Hypothalamus (tissue), 51 donors: ENCODE data around the gene RPL28.
A peak's percentile ranks its signal among the peaks of the same experiment; 100 is the strongest.

Experiments
- DNase-seq, 51 donors: peaks; one replicate each; lab custom pipeline; 2025; lab: John Stamatoyannopoulos, UW

RPL28 gene

GRCh38 chr19:55352549-55353145, 33.1 kb upstream of the RPL28 start:
- DNase-seq, result no peak

DNA sequence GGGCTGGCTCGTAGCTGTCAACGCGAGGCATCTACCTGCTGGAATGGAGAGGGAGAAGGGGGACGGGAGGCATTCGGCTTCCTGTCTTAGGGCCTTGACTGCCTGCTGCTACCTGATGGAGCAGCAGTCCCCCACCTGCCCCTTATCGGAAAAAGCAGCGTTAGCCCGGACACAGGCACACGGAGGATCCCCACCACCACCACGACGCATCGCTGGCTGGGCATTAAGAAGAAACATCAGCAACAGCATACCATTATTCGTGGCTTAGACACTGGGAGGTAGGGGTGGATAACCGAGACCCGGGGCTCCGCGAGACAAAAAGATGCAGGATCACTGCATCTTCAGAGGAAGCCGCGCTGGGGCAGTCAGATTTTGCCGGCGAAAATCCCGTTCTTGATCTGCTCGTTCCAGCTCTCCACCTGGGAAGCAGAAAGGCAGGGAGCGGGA, 32.4 kb upstream of the RPL28 start:
- DNase-seq, result no peak

DNA sequence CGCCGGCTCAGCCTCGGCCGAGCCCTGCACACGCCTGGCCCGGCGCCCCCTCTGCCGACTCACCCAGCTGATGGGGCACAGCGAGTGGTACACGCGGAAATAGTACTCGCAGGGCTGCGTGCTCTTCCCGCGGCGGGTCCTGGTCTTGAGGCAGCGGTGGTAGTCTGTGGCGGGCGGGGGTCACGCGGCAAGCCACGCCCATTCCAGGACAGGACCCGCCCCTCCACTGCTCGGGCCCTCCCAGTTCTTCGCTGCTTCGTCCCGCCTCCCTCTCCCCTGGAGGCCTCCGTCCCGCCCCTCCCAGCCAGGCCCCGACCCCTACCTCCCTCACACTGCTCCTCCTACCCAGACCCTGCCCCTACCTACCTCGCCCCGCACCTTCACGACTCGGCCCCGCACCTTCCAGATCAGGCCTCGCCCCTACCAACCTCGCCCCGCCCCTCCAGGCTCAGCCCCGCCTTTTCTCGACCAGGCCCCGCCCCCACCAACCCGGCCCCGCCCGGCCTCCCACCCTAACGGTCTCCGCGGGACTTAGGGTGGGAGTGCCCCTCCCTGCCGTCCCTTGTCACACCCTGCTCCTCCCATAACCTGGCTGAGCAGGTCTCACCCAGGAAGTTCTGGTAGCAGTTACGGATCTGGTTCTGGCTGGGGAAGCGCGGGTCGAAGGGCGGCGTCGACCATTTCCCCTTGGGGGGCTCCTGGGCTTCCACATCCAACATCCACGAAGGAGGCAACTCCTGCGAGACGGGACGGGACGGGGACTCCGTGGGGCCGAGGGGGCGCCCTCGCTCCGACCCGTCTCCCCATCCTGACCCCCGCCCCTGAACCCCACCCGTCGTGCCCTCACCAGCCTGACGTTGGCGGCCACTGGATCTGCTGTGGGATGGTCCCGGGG, 31.7 kb upstream of the RPL28 start:
- peak in 9 of 51 donors; percentile 6 to 58 (median 21) for DNase-seq

DNA sequence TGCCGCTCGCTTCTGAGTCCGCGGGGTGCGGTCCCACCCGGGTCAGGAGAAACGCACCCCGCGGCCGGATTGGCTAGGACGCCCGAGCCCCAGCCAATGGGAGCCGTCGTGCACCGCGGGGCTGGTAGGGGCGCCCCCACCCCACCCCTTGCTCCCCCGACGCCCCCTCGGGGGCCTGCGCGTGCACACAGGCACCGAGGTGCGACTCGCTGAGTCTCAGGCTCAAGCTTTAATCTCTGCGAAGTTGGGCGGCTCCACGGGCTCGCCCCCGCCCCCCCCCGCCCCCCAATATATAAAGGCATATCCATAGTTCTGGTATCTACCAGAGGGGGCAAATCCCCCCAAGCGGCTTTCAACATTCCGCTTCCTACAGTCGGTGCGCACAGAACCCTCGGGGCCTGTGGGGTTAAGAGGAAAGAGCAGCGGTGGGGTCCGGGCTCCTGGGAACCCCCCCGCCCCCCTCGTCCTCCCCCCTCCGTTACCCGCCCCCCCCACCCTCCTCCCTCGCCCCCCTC, 31.0 kb upstream of the RPL28 start, which contains the start of gene COX6B2:
Gene COX6B2 (minus strand): TSS at position 22 of the 515 bp plus-strand sequence. CDS start 198 bp downstream, outside the sequence.
- no peak for DNase-seq

- DNase-seq, result no peak
These were observed 30.4 kb upstream of the RPL28 start for GRCh38 chr19:55355213-55355821.

DNA sequence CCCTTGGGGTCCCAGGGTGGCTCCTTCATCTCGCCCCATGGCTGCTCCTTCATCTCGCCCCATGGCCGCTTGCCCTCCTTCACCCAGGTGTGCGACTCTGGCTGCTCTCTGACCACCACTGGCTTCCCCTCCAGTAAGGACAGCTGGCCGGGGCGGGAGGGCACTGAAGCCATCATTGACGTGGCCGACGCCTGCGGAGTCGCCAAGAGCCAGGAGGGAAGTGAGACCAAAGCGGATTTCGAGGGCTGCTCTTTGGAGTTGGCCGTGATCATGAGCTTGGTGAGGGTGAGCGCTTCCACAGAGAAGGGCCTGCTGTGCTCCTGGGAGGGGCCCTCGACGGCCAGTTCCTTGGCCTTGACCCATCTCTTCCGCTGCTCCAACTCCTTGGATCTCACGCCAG, 27.2 kb upstream of the RPL28 start:
- no peak for DNase-seq

DNA sequence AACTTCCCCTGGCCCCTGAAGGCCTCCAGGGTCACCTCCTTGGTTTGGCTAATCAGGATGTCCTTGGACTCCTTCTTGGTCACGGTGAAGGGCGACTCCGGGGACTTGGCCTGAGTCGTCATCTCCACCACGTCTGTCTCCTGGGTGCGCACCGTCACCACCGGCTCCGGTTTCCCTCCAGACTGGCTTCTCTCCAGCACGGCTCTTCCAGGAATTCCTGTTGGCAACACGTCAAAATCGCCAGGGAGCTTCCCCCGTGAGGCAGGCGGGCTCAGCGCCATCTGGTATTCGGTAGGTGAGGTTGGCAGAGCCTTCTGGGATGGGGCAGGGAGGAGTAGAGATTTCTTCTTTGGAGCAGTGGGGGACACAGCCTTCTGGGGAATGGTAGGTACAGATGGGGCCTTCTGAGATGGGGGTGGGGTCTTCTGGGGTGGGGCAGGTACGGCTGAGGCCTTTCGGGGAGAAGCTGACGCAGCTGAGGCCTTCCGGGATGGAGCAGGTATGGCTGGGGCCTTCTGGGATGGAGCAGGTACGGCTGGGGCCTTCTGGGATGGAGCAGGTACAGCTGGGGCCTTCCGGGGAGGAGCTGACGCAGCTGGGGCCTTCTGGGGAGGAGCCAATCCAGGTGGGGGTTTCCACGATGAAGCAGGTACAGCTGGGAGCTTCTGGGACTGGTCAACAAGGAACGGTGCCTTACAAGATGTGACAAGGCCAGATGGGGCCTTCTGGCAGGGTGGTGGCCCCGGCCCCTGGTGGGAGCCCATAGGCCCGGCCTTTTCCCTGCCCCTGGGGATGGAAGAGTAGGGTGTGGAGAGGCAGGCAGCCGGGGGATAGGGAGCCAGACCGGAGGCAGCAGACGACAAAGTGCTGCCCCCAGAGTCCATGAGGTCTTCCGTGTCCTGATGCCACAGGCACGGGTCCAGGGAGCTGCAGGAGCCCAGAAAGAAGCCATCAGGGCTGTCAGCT, 26.5 kb upstream of the RPL28 start:
- no peak for DNase-seq

GRCh38 chr19:55360902-55361301, 24.8 kb upstream of the RPL28 start:
- DNase-seq, result no peak

- DNase-seq, result no peak
These were observed 23.4 kb upstream of the RPL28 start for GRCh38 chr19:55362174-55362989.

DNA sequence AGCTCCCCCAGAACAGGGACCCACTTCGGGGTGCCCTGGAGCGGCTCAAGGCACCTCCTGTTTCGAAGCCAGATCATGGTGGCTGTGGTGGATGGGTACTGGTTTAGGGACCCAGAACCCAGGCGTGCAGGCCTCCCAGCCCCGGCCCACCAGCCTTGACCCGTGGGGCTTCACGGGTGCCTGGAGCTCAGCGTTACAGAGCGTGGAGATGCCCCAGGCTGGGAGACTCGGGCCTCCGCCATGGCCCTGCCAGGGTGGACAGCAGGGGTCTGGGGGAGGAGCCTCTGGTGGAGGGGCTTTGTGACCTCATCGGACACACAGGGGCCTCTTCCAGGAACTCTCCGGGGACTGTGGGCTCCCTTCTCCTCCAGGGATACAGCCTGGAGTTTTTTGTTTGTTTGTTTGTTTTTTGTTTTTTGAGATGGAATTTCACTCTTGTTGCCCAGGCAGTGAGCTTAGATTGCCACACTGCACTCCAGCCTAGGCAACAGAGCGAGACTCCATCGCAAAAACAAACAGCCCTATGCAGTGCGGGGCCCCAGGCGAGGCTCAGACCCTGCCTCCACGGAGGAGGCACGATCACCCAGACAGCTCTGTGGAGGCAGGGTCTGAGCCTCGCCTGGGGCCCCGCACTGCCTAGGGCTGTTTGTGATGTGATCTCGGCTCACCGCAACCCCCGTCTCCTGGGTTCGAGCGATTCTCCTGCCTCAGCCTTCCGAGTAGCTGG, 22.6 kb upstream of the RPL28 start, which contains the start of gene GARIN5B:
Gene GARIN5B (minus strand): TSS at position 271 of the 727 bp plus-strand sequence. CDS start 194 bp downstream, at position 77.
- DNase-seq, result no peak

- no peak for DNase-seq
These were observed 20.5 kb upstream of the RPL28 start for GRCh38 chr19:55365245-55365644.

DNA sequence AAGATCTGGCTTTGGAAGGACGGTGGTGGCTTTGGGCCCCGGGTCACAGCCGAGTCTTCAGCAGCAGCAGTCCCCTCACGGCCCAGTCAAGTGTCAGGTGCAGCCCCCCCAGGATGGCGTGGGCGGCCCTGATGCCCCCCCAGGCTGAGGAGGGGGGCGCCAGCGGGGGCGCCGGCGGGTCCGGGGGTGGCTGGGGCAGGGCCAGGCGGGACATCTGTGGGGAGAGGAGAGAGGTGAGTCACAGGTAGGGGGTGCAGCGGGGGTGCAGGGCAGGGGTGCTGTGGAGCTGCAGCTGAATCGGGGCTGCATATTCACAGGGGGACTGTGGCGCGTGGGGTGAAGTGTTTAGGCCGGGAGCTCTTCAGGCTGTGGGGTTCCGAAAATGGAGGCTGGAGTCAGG, 19.8 kb upstream of the RPL28 start:
- DNase-seq, result peak in 1 of 51 donors; percentile 25

- no peak for DNase-seq
These were observed 18.9 kb upstream of the RPL28 start for GRCh38 chr19:55366790-55367189.

DNA sequence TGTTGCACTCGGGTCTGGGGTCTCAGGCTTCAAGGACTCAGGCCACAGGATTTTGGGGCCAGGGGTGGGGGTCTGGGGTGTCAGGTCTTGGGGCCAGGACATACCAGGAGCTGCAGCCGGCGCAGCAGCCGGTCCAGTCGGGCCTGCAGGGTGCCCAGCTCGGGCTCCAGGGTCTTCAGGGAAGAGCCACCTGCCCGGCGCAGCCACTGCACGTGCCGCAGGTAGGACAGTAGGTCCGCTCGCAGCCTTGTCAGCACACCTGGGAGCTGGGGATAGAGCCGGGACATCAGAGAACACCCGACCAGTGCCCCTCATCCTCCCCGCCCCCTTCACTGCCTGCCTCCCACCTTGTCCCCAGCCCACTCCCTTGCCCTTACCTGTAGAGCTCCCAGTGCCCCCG, 17.6 kb upstream of the RPL28 start:
- DNase-seq, result no peak

GRCh38 chr19:55368701-55369563, 16.8 kb upstream of the RPL28 start:
- no peak for DNase-seq

GRCh38 chr19:55369653-55370304, 16.0 kb upstream of the RPL28 start:
- DNase-seq, result peak in 2 of 51 donors; percentile 9 to 20
